Measurements from ENCODE around the gene TADA2A.

Gene TADA2A

DNA sequence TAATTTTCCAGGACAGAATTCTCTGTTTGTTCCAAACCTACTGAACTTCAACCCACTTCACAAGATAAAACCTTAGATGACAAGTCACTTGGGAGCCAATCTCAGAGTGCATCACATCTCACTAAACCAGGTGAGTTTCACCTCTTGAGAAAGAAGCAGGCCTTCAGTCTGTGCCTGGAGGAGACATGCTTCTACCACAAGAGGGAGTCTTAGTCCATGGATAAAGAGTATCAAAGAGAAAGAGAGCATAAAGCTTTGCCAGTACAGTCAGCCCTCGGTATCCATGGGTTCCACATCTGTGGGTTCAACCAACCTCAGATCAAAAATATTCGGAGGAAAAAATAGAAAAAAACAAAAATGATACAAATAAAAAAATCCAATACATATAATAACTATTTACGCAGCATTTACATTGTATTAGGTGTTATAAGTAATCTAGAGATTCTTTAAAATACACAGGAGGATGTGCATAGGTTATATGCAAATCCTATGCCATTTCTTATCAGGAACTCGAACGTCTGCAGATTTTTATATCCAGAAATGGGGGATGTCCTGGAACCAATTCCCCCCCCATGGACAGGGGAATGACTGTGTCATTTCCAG, 120.7 kb downstream of the TADA2A start:
- DNase-seq (ENCODE audit: low read depth, low spot score) = peak; percentile 6

Data from smooth muscle cell of the brain vasculature (primary cell).